B cell (primary cell): ENCODE data around the gene THSD7A.

ENCODE experiments used
- CTCF ChIP-seq: fragments of 200-600 bp; IDR thresholded peaks from one replicate; pipeline ENCODE4 v1.8.0; 2022; ENCODE audit warnings: antibody characterized with exemption, mild to moderate bottlenecking
- EZH2 ChIP-seq: IDR thresholded peaks from 2 replicates; pipeline ENCODE4 v1.6.1; 2012; ENCODE audit warnings: borderline replicate concordance, low read depth, mild to moderate bottlenecking, moderate library complexity, low read length; ENCODE audit not compliant: insufficient read depth, poor library complexity, severe bottlenecking

- TF ChIP-seq CTCF (no peak), EZH2 (no peak)
Measured at GRCh38 chr7:11461946-11462345, 370.1 kb downstream of the THSD7A start.
